ENCODE data around the gene APPBP2. TPM values are rescaled to one million over a fixed set of nuclear protein-coding genes. Genes with fewer than 3 reads are reported as not detected.
"Not testable (repeated sequence)": the region's sequence is repeated elsewhere in the genome, so short reads cannot be mapped to it uniquely, and the experiment has no call there.

APPBP2 gene
- polyA plus RNA-seq, 1 donor (not counting 4 experiments of a cell fraction or from before 2014, with no cell fraction given): 21.1 TPM

GRCh38 chr17:60435244-60436167, 90.5 kb downstream of the APPBP2 start:
- DNase-seq (ENCODE audit: low read depth, low spot score) (peak; percentile 33), FAIRE-seq (peak; percentile 87)
- Histone ChIP-seq H3K27ac (ENCODE audit: control insufficient read depth, insufficient read depth, low read length) (no peak overlapping the region), H3K4me1 (ENCODE audit: control insufficient read depth, extremely low read depth, insufficient read depth, low read length) (peaks cover 8% of the 10 kb centered on the region), H3K4me2 (ENCODE audit: control insufficient read depth, extremely low read depth, insufficient read depth, low read depth, low read length) (peak overlapping the region; percentile 59), H3K27me3 (ENCODE audit: control insufficient read depth, extremely low read depth, insufficient read depth, low read length) (no peaks in the 10 kb centered on the region), H3K9me3 (ENCODE audit: control insufficient read depth, low read depth, low read length) (peaks cover 3% of the 10 kb centered on the region), H3K36me3 (ENCODE audit: control insufficient read depth in 2 of 2, extremely low read depth in 1 of 2, insufficient read depth in 2 of 2, low read length in 2 of 2) (no peaks in the 10 kb centered on the region), H3K4me3 (ENCODE audit: control insufficient read depth in 2 of 3, extremely low read depth in 1 of 3, insufficient read depth in 2 of 3, low read depth in 1 of 3, low read length in 3 of 3) (no peak overlapping the region), H3K9ac (ENCODE audit: control insufficient read depth, extremely low read depth, insufficient read depth, low read length) (no peak overlapping the region), H3K9me1 (ENCODE audit: control insufficient read depth, extremely low read depth, insufficient read depth, low read length) (no peaks in the 10 kb centered on the region), H2AFZ (ENCODE audit: control insufficient read depth, low read length) (peak overlapping the region; percentile 52), H3K79me2 (ENCODE audit: control insufficient read depth, insufficient read depth, low read length) (no peaks in the 10 kb centered on the region), H4K20me1 (ENCODE audit: control insufficient read depth, extremely low read depth, insufficient read depth, low read length) (no peaks in the 10 kb centered on the region)
- TF ChIP-seq EZH2 (IDR thresholded peaks at IDR 0.05; ENCODE audit: low read length): no peak
- TF ChIP-seq, protein P1, sequence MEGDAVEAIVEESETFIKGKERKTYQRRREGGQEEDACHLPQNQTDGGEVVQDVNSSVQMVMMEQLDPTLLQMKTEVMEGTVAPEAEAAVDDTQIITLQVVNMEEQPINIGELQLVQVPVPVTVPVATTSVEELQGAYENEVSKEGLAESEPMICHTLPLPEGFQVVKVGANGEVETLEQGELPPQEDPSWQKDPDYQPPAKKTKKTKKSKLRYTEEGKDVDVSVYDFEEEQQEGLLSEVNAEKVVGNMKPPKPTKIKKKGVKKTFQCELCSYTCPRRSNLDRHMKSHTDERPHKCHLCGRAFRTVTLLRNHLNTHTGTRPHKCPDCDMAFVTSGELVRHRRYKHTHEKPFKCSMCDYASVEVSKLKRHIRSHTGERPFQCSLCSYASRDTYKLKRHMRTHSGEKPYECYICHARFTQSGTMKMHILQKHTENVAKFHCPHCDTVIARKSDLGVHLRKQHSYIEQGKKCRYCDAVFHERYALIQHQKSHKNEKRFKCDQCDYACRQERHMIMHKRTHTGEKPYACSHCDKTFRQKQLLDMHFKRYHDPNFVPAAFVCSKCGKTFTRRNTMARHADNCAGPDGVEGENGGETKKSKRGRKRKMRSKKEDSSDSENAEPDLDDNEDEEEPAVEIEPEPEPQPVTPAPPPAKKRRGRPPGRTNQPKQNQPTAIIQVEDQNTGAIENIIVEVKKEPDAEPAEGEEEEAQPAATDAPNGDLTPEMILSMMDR (optimal IDR thresholded peaks at IDR 0.05 in 1 of 3, IDR thresholded peaks at IDR 0.05 in 1 of 3, conservative IDR thresholded peaks at IDR 0.05 in 1 of 3; ENCODE audit: extremely low read depth in 1 of 3, insufficient read depth in 2 of 3, low read length in 3 of 3): peak; percentile 85 to 93 (median 88)
- dilution Hi-C loops (cut with MboI; ENCODE audit: extremely low pct_ligation_motif_present, low sequenced_read_pairs): no loop called here

DNA sequence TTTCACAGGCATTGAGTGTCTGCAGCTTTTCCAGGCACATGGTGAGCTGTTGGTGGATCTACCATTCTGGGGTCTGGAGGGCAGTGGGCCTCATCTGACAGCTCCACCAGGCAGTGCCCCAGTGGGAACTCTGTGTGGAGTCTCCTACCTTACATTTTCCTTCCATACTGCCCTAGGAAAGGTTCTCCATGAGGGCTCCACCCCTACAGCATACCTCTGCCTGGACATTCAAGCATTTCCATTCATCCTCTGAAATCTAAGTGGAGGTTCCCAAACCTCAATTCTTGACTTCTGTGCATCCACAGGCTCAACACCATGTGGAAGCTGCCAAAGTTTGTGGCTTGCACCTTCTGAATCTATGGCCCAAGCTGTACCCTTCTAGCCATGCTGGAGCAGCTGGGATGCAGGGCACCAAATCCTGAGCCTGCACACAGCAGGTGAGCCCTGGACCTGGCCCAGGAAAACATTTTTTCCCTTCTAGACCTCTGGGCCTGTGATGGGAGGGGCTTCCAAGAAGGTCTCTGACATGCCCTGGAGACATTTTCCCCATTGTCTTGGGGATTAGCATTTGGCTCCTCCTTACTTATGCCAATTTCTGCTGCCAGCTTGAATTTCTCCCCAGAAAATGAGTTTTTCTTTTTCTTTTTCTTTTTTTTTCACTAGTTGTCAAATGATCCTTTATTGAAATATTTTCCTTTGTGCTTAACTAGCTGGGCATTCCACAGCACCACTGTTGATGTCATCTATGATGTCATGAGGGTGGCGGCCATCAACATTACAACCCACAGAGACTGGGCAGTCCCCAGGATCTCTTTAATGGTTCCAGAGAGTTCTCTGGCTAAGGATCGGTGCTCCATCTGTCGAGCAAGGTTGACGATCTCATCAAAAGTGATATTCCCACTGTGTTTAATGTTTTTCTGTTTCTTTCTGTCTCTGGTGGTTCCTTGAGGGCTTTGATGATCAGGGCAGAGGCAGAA, 92.7 kb downstream of the APPBP2 start:
- H3K27me3 ChIP-seq (ENCODE audit: control insufficient read depth, extremely low read depth, insufficient read depth, low read length); H3K79me2 ChIP-seq (ENCODE audit: control insufficient read depth, insufficient read depth, low read length); H2AFZ ChIP-seq (ENCODE audit: control insufficient read depth, low read length); H3K4me2 ChIP-seq (ENCODE audit: control insufficient read depth, extremely low read depth, insufficient read depth, low read depth, low read length); H3K9ac ChIP-seq (ENCODE audit: control insufficient read depth, extremely low read depth, insufficient read depth, low read length); H3K4me1 ChIP-seq (ENCODE audit: control insufficient read depth, extremely low read depth, insufficient read depth, low read length); dilution Hi-C loops (cut with MboI; ENCODE audit: extremely low pct_ligation_motif_present, low sequenced_read_pairs); H3K27ac ChIP-seq (ENCODE audit: control insufficient read depth, insufficient read depth, low read length); FAIRE-seq; H3K36me3 ChIP-seq (ENCODE audit: control insufficient read depth in 2 of 2, extremely low read depth in 1 of 2, insufficient read depth in 2 of 2, low read length in 2 of 2); H4K20me1 ChIP-seq (ENCODE audit: control insufficient read depth, extremely low read depth, insufficient read depth, low read length); H3K9me1 ChIP-seq (ENCODE audit: control insufficient read depth, extremely low read depth, insufficient read depth, low read length); H3K9me3 ChIP-seq (ENCODE audit: control insufficient read depth, low read depth, low read length); H3K4me3 ChIP-seq (ENCODE audit: control insufficient read depth in 2 of 3, extremely low read depth in 1 of 3, insufficient read depth in 2 of 3, low read depth in 1 of 3, low read length in 3 of 3); DNase-seq (ENCODE audit: low read depth, low spot score): not testable (repeated sequence)

- H3K4me3 ChIP-seq (ENCODE audit: control insufficient read depth in 2 of 3, extremely low read depth in 1 of 3, insufficient read depth in 2 of 3, low read depth in 1 of 3, low read length in 3 of 3); H2AFZ ChIP-seq (ENCODE audit: control insufficient read depth, low read length); DNase-seq (ENCODE audit: low read depth, low spot score); dilution Hi-C loops (cut with MboI; ENCODE audit: extremely low pct_ligation_motif_present, low sequenced_read_pairs); H4K20me1 ChIP-seq (ENCODE audit: control insufficient read depth, extremely low read depth, insufficient read depth, low read length); H3K36me3 ChIP-seq (ENCODE audit: control insufficient read depth in 2 of 2, extremely low read depth in 1 of 2, insufficient read depth in 2 of 2, low read length in 2 of 2); H3K9me3 ChIP-seq (ENCODE audit: control insufficient read depth, low read depth, low read length); H3K27me3 ChIP-seq (ENCODE audit: control insufficient read depth, extremely low read depth, insufficient read depth, low read length); H3K9me1 ChIP-seq (ENCODE audit: control insufficient read depth, extremely low read depth, insufficient read depth, low read length); H3K9ac ChIP-seq (ENCODE audit: control insufficient read depth, extremely low read depth, insufficient read depth, low read length); H3K27ac ChIP-seq (ENCODE audit: control insufficient read depth, insufficient read depth, low read length); H3K4me1 ChIP-seq (ENCODE audit: control insufficient read depth, extremely low read depth, insufficient read depth, low read length); H3K4me2 ChIP-seq (ENCODE audit: control insufficient read depth, extremely low read depth, insufficient read depth, low read depth, low read length); H3K79me2 ChIP-seq (ENCODE audit: control insufficient read depth, insufficient read depth, low read length); FAIRE-seq: not testable (repeated sequence)
Observed at GRCh38 chr17:60430561-60430960, 95.5 kb downstream of the APPBP2 start.

- dilution Hi-C loops (cut with MboI; ENCODE audit: extremely low pct_ligation_motif_present, low sequenced_read_pairs); H3K27ac ChIP-seq (ENCODE audit: control insufficient read depth, insufficient read depth, low read length): not testable (repeated sequence)
Observed at GRCh38 chr17:60428491-60428890, 97.6 kb downstream of the APPBP2 start.

More at GRCh38 chr17:60428491-60428890, 97.6 kb downstream of the APPBP2 start:
- H3K4me1 ChIP-seq (ENCODE audit: control insufficient read depth, extremely low read depth, insufficient read depth, low read length); H3K36me3 ChIP-seq (ENCODE audit: control insufficient read depth in 2 of 2, extremely low read depth in 1 of 2, insufficient read depth in 2 of 2, low read length in 2 of 2); H3K9ac ChIP-seq (ENCODE audit: control insufficient read depth, extremely low read depth, insufficient read depth, low read length); H3K79me2 ChIP-seq (ENCODE audit: control insufficient read depth, insufficient read depth, low read length); H2AFZ ChIP-seq (ENCODE audit: control insufficient read depth, low read length); DNase-seq (ENCODE audit: low read depth, low spot score); H4K20me1 ChIP-seq (ENCODE audit: control insufficient read depth, extremely low read depth, insufficient read depth, low read length); FAIRE-seq; H3K27me3 ChIP-seq (ENCODE audit: control insufficient read depth, extremely low read depth, insufficient read depth, low read length); H3K9me3 ChIP-seq (ENCODE audit: control insufficient read depth, low read depth, low read length); H3K9me1 ChIP-seq (ENCODE audit: control insufficient read depth, extremely low read depth, insufficient read depth, low read length); H3K4me2 ChIP-seq (ENCODE audit: control insufficient read depth, extremely low read depth, insufficient read depth, low read depth, low read length); H3K4me3 ChIP-seq (ENCODE audit: control insufficient read depth in 2 of 3, extremely low read depth in 1 of 3, insufficient read depth in 2 of 3, low read depth in 1 of 3, low read length in 3 of 3): not testable (repeated sequence)

All from keratinocyte (primary cell).